ENCODE results near the gene SERGEF.

The SERGEF gene

DNA sequence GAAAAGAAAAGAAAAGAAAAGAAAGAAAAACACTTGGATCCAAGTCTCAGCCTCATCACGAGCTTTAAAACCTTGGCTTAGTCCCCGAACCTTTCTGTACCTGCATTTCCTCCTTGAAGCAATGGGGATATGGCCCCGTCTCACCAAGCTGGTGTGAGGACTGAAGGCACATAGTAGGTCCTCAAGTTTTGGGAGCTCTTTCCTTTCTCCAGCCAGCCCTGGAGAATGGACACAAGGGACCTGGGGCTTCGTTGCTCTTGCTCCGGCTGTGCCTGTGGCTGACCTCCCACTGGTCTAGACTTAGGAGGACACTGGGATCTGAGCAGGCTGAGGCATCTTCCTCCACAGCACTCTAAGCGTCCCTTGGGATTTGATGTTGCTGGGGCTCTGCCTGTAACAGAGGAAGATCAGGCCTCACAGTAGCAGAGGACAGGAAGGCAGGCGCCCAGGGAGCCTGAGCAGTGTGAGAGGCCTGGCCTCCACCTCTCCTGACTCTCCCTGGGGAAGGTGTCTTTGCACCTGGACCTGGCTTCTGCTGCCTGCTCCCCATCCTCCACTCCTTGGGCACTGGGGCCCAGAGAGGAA lies 245.5 kb downstream of the SERGEF start:
- Histone ChIP-seq H3K36me3 (no peaks in the 10 kb centered on the region), H3K9me3 (no peaks in the 10 kb centered on the region), H3K4me3 (ENCODE audit: low read depth in 1 of 2, low read length in 1 of 2) (no peak overlapping the region), H3K4me1 (ENCODE audit: control insufficient read depth in 1 of 2, insufficient read depth in 1 of 2, low read depth in 1 of 2, low read length in 1 of 2) (no peaks in the 10 kb centered on the region), H3K27me3 (no peaks in the 10 kb centered on the region), H3K27ac (no peak overlapping the region)
- TF ChIP-seq, protein P1, sequence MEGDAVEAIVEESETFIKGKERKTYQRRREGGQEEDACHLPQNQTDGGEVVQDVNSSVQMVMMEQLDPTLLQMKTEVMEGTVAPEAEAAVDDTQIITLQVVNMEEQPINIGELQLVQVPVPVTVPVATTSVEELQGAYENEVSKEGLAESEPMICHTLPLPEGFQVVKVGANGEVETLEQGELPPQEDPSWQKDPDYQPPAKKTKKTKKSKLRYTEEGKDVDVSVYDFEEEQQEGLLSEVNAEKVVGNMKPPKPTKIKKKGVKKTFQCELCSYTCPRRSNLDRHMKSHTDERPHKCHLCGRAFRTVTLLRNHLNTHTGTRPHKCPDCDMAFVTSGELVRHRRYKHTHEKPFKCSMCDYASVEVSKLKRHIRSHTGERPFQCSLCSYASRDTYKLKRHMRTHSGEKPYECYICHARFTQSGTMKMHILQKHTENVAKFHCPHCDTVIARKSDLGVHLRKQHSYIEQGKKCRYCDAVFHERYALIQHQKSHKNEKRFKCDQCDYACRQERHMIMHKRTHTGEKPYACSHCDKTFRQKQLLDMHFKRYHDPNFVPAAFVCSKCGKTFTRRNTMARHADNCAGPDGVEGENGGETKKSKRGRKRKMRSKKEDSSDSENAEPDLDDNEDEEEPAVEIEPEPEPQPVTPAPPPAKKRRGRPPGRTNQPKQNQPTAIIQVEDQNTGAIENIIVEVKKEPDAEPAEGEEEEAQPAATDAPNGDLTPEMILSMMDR (IDR thresholded peaks at IDR 0.05), result no peak

DNA sequence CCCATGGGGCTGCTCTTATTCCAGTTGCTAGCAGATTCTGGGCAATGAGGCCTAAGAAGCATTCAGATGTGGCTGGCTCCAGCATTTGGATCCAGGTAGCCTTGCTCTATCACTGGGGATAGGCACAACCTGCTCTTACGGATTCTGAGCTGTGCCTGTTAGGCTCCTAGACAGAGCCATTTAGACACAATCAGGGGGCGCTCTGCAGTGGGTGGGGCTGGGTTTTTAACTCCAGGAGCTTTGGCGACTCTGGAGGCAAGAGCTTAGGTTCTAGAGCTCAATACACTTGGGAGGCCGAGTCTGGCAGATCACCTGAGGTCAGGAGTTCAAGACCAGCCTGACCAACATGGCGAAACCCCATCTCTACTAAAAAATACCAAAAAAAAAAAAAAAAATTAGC lies 246.3 kb downstream of the SERGEF start:
- TF ChIP-seq, protein P1 (IDR thresholded peaks at IDR 0.05), result no peak
- H3K27me3 ChIP-seq, result no peaks in the 10 kb centered on the region
- H3K4me1 ChIP-seq (ENCODE audit: control insufficient read depth in 1 of 2, insufficient read depth in 1 of 2, low read depth in 1 of 2, low read length in 1 of 2), result no peaks in the 10 kb centered on the region
- H3K27ac ChIP-seq, result no peak overlapping the region
- H3K9me3 ChIP-seq, result no peaks in the 10 kb centered on the region
- H3K36me3 ChIP-seq, result no peaks in the 10 kb centered on the region
- no peak overlapping the region for H3K4me3 ChIP-seq (ENCODE audit: low read depth in 1 of 2, low read length in 1 of 2)

DNA sequence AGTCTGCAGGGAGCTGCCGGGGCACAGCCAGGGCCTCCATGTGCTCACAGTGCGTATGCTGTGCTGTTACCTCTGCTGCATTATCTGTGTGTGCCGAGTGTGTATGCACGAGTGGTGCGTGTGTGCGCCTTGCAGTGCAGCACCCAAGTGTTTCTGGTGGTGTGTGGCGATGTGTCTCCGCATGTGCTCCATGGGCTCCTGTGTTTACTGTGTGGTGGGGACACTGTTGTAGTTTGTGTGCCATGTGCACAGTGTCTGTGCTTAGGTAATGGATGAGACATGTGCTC lies 246.8 kb downstream of the SERGEF start:
- no peaks in the 10 kb centered on the region for H3K4me1 ChIP-seq (ENCODE audit: control insufficient read depth in 1 of 2, insufficient read depth in 1 of 2, low read depth in 1 of 2, low read length in 1 of 2)
- TF ChIP-seq, protein P1 (IDR thresholded peaks at IDR 0.05), result no peak
- H3K36me3 ChIP-seq, result no peaks in the 10 kb centered on the region
- no peak overlapping the region for H3K27ac ChIP-seq
- H3K27me3 ChIP-seq, result no peaks in the 10 kb centered on the region
- H3K4me3 ChIP-seq (ENCODE audit: low read depth in 1 of 2, low read length in 1 of 2), result no peak overlapping the region
- H3K9me3 ChIP-seq, result no peaks in the 10 kb centered on the region

DNA sequence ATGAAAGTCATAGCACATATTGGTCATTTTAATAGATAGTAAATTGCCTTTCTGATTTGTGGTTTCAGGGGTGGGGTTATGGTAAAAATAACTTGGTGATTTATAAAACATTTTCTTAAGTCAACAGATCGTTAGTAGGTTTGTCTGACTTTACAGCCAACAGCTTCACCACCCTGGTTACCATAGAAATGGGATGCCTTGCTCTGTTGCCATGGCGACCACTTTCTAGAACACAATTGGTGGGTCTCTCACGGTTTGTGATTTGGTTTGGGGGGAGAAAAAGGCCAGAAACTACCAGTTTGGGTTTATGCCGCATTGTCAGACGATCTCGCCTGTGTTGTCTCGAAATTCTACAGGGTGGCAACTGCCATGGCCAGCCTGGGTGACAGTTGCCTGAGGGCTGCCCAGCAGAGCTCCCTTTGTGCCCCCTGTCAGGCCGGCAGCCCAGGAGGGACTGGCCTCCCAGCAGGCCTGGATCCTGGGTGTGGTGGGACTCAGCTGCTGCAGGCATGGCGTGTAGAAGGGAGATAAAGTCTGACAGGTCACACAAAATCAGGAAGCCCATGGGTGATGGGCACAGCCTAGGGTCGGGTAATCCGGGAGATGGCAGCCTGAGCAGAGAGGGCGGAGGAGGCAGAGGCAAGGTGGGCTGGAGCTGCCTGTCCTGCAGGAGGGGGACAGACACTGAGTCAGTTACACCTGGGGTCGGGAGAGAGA lies 247.3 kb downstream of the SERGEF start:
- no peak overlapping the region for H3K27ac ChIP-seq
- no peaks in the 10 kb centered on the region for H3K36me3 ChIP-seq
- no peaks in the 10 kb centered on the region for H3K27me3 ChIP-seq
- no peaks in the 10 kb centered on the region for H3K9me3 ChIP-seq
- no peaks in the 10 kb centered on the region for H3K4me1 ChIP-seq (ENCODE audit: control insufficient read depth in 1 of 2, insufficient read depth in 1 of 2, low read depth in 1 of 2, low read length in 1 of 2)
- TF ChIP-seq, protein P1 (IDR thresholded peaks at IDR 0.05), result no peak
- no peak overlapping the region for H3K4me3 ChIP-seq (ENCODE audit: low read depth in 1 of 2, low read length in 1 of 2)

DNA sequence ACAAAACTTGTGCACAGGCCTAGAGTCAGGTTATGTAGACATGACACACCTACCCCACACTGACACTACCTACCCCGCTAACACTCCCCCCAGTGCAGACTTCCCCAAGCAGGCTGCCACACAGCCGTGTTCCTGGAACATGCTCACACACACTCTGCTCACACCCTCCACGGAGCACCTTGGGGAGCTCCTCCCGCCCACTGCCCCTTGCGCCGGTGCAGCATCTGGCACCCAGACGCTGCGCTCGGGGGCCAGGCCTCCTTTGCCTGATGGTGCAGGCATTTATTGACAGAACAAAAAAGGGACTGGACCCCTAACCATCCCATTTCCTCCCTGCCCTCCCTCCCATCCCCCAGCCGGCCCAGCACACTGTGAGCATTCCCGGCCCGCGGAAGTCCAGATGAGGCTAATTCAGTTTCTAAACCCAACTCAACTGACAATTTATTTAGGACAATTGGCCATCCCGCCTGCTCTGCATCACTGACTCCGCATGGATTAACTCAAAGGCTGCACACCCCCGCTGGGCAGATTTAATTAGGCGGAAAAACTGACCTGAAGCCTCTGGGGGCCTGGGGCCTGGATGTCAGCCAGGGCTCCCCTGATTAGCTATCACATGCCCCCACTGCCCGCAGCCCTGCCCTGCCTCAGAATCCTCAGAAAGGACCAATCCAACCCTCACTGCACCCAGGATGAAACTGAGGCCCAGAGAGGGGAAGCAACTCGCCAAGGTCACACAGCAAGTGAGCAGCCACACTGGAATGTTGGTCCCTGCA lies 248.2 kb downstream of the SERGEF start:
- no peaks in the 10 kb centered on the region for H3K27me3 ChIP-seq
- no peaks in the 10 kb centered on the region for H3K36me3 ChIP-seq
- no peaks in the 10 kb centered on the region for H3K4me1 ChIP-seq (ENCODE audit: control insufficient read depth in 1 of 2, insufficient read depth in 1 of 2, low read depth in 1 of 2, low read length in 1 of 2)
- H3K27ac ChIP-seq, result no peak overlapping the region
- no peak overlapping the region for H3K4me3 ChIP-seq (ENCODE audit: low read depth in 1 of 2, low read length in 1 of 2)
- TF ChIP-seq, protein P1 (IDR thresholded peaks at IDR 0.05), result no peak
- no peaks in the 10 kb centered on the region for H3K9me3 ChIP-seq
